Testis (tissue), 2 donors: Measurements from ENCODE around the gene GAGE12D.
"Not testable (repeated sequence)": the region's sequence is repeated elsewhere in the genome, so short reads cannot be mapped to it uniquely, and the experiment has no call there.

Experiments used
- POLR2A ChIP-seq: fragments of 450-650 bp; IDR thresholded peaks from one replicate; pipeline ENCODE4 v1.6.1; 2017; ENCODE audit warnings: antibody characterized with exemption, mild to moderate bottlenecking, moderate library complexity
- TF ChIP-seq, protein P1 (sequence below), 3 experiments: fragments of 450-650 bp in 2 of 3; fragments of 200-600 bp in 1 of 3; sonication (generic) in 1 of 3; IDR thresholded peaks; one replicate each; pipeline ENCODE4 v1.5.1; 2016 to 2019; ENCODE audit warnings: antibody characterized with exemption in 3 of 3, mild to moderate bottlenecking in 2 of 3, moderate library complexity in 1 of 3

DNA sequence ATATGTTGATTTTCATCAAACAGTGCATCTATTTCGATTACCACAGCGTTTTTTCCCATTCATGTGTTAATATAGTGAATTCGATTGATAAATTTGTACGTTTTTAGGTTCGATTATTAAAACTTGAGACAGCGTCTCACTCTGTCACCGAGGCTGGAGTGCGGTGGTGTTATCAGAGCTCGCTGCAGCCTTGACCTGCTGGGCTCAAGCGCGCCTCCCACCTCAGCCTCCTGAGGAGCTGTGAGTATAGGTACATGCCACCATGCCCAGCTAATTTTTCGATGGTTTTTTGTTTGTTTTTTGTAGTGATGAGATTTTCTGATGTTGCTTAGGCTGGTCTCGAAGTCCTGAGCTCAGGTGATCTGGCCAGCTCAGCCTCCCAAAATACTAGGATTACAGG is 27.6 kb downstream of the GAGE12D start:
- TF ChIP-seq, protein P1, sequence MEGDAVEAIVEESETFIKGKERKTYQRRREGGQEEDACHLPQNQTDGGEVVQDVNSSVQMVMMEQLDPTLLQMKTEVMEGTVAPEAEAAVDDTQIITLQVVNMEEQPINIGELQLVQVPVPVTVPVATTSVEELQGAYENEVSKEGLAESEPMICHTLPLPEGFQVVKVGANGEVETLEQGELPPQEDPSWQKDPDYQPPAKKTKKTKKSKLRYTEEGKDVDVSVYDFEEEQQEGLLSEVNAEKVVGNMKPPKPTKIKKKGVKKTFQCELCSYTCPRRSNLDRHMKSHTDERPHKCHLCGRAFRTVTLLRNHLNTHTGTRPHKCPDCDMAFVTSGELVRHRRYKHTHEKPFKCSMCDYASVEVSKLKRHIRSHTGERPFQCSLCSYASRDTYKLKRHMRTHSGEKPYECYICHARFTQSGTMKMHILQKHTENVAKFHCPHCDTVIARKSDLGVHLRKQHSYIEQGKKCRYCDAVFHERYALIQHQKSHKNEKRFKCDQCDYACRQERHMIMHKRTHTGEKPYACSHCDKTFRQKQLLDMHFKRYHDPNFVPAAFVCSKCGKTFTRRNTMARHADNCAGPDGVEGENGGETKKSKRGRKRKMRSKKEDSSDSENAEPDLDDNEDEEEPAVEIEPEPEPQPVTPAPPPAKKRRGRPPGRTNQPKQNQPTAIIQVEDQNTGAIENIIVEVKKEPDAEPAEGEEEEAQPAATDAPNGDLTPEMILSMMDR (IDR thresholded peaks at IDR 0.05): not testable (repeated sequence)
- TF ChIP-seq POLR2A: not testable (repeated sequence)
